H9 (cell line): Measurements from ENCODE around the gene UBASH3A. TPM values are rescaled to one million over a fixed set of nuclear protein-coding genes. Genes with fewer than 3 reads are reported as not detected.
A peak's percentile ranks its signal among the peaks of the same experiment; 100 is the strongest.

ENCODE experiments used
- DNase-seq: peaks from one replicate; pipeline ENCODE4 v3.0.0-alpha.2; 2017
- H2AFZ ChIP-seq: one replicate; pipeline ENCODE4 v1.6.1; 2013; ENCODE audit warnings: mild to moderate bottlenecking, low read length, control low read depth, moderate library complexity
- H2AK5ac ChIP-seq: 2 replicates; pipeline ENCODE4 v1.6.1; 2013; ENCODE audit warnings: low read length, control low read depth, mixed read lengths; ENCODE audit not compliant: insufficient read length
- H2BK120ac ChIP-seq: one replicate; pipeline ENCODE4 v1.6.1; 2013; ENCODE audit warnings: low read depth, mild to moderate bottlenecking, low read length, control low read depth, inconsistent platforms; ENCODE audit not compliant: poor library complexity, severe bottlenecking
- H2BK12ac ChIP-seq: 2 replicates; pipeline ENCODE4 v1.6.1; 2013; ENCODE audit warnings: low read length, control low read depth, mixed read lengths, low read depth; ENCODE audit not compliant: insufficient read length
- H2BK15ac ChIP-seq: 2 replicates; pipeline ENCODE4 v1.6.1; 2013; ENCODE audit warnings: low read depth, low read length, control low read depth
- H2BK20ac ChIP-seq: one replicate; pipeline ENCODE4 v1.6.1; 2013; ENCODE audit warnings: low read depth, mild to moderate bottlenecking, low read length, control low read depth, inconsistent platforms; ENCODE audit not compliant: poor library complexity, severe bottlenecking
- H2BK5ac ChIP-seq: 2 replicates; pipeline ENCODE4 v1.6.1; 2013; ENCODE audit warnings: low read length, control low read depth, mixed read lengths; ENCODE audit not compliant: insufficient read length
- H3K14ac ChIP-seq: 2 replicates; pipeline ENCODE4 v1.6.1; 2013; ENCODE audit warnings: low read length, control low read depth; ENCODE audit not compliant: insufficient read depth
- H3K18ac ChIP-seq: 2 replicates; pipeline ENCODE4 v1.6.1; 2013; ENCODE audit warnings: low read depth, mild to moderate bottlenecking, mixed read lengths, low read length, control low read depth; ENCODE audit not compliant: insufficient read length
- H3K23ac ChIP-seq: 2 replicates; pipeline ENCODE4 v1.6.1; 2013; ENCODE audit warnings: low read length, control low read depth, mixed read lengths, low read depth; ENCODE audit not compliant: insufficient read length
- H3K23me2 ChIP-seq: 2 replicates; pipeline ENCODE4 v1.6.1; 2013; ENCODE audit warnings: low read depth, mild to moderate bottlenecking, mixed read lengths, low read length, control low read depth; ENCODE audit not compliant: insufficient read length, poor library complexity, severe bottlenecking
- H3K27ac ChIP-seq: 2 replicates; pipeline ENCODE4 v1.5.1; 2013; ENCODE audit warnings: low read length, control low read depth, mixed read lengths, low read depth; ENCODE audit not compliant: insufficient read length
- H3K27me3 ChIP-seq: 2 replicates; pipeline ENCODE4 v1.6.1; 2013; ENCODE audit warnings: low read length, control low read depth, inconsistent platforms; ENCODE audit not compliant: insufficient read depth
- H3K4ac ChIP-seq: 2 replicates; pipeline ENCODE4 v1.6.1; 2013; ENCODE audit warnings: low read depth, mild to moderate bottlenecking, control low read depth, inconsistent platforms, low read length, moderate library complexity
- H3K4me1 ChIP-seq: 2 replicates; pipeline ENCODE4 v1.6.1; 2013; ENCODE audit warnings: low read length, control low read depth, inconsistent platforms; ENCODE audit not compliant: insufficient read depth
- H3K4me2 ChIP-seq: 2 replicates; pipeline ENCODE4 v1.6.1; 2013; ENCODE audit warnings: low read length, control low read depth, mixed read lengths; ENCODE audit not compliant: insufficient read length, insufficient read depth
- H3K56ac ChIP-seq: 2 replicates; pipeline ENCODE4 v1.6.1; 2013; ENCODE audit warnings: low read depth, mild to moderate bottlenecking, mixed read lengths, low read length, control low read depth; ENCODE audit not compliant: insufficient read length
- H3K79me1 ChIP-seq: 2 replicates; pipeline ENCODE4 v1.6.1; 2013; ENCODE audit warnings: low read depth, mild to moderate bottlenecking, moderate library complexity, low read length, control low read depth, inconsistent platforms; ENCODE audit not compliant: insufficient read depth, poor library complexity, severe bottlenecking
- H3K79me2 ChIP-seq: 2 replicates; pipeline ENCODE4 v1.6.1; 2013; ENCODE audit warnings: low read length, control low read depth, inconsistent platforms; ENCODE audit not compliant: insufficient read depth
- H3K9ac ChIP-seq: 2 replicates; pipeline ENCODE4 v1.6.1; 2013; ENCODE audit warnings: low read length, control low read depth, mixed read lengths; ENCODE audit not compliant: insufficient read length; ENCODE audit errors: extremely low read depth
- H3K9me3 ChIP-seq: one replicate; pipeline ENCODE4 v1.6.1; 2013; ENCODE audit warnings: low read depth, low read length, inconsistent platforms; ENCODE audit not compliant: control insufficient read depth
- H3T11ph ChIP-seq: one replicate; pipeline ENCODE4 v1.6.1; 2013; ENCODE audit warnings: mild to moderate bottlenecking, low read length, control low read depth, inconsistent platforms
- H4K20me1 ChIP-seq: one replicate; pipeline ENCODE4 v1.6.1; 2013; ENCODE audit not compliant: control insufficient read depth, insufficient read length, insufficient read depth
- H4K5ac ChIP-seq: 2 replicates; pipeline ENCODE4 v1.6.1; 2013; ENCODE audit warnings: low read depth, mild to moderate bottlenecking, mixed read lengths, low read length, control low read depth; ENCODE audit not compliant: insufficient read length
- H4K8ac ChIP-seq: replicated peaks from 2 replicates; pipeline ENCODE4 v1.6.1; 2013; ENCODE audit warnings: low read length, control low read depth, mixed read lengths, low read depth; ENCODE audit not compliant: insufficient read length
- H4K91ac ChIP-seq: 2 replicates; pipeline ENCODE4 v1.6.1; 2013; ENCODE audit warnings: low read depth, mild to moderate bottlenecking, moderate library complexity, mixed read lengths, low read length, control low read depth; ENCODE audit not compliant: insufficient read length
- H3K27ac Mint-ChIP-seq, 3 experiments: 2 replicates in 2 of 3; 3 replicates in 1 of 3; pipeline ENCODE4 v1.8.0; 2020 to 2021; ENCODE audit warnings: mixed read lengths in 3 of 3, mild to moderate bottlenecking in 1 of 3, moderate library complexity in 1 of 3
- H3K27me3 Mint-ChIP-seq: 2 replicates; pipeline ENCODE4 v1.8.0; 2021; ENCODE audit warnings: low read depth, mild to moderate bottlenecking, moderate library complexity, mixed read lengths
- H3K36me3 Mint-ChIP-seq, 3 experiments: 2 replicates in 2 of 3; 3 replicates in 1 of 3; pipeline ENCODE4 v1.8.0; 2020 to 2021; ENCODE audit warnings: low read depth in 3 of 3, mixed read lengths in 3 of 3; ENCODE audit not compliant: insufficient read depth in 1 of 3
- H3K4me1 Mint-ChIP-seq, 2 experiments: 2 replicates each; pipeline ENCODE4 v1.8.0; 2020; ENCODE audit warnings: mixed read lengths in 2 of 2
- H3K4me3 Mint-ChIP-seq, 2 experiments: 2 replicates in 1 of 2; 3 replicates in 1 of 2; pipeline ENCODE4 v1.8.0; 2020 to 2021; ENCODE audit warnings: mild to moderate bottlenecking in 2 of 2, mixed read lengths in 2 of 2, moderate library complexity in 1 of 2
- H3K9me3 Mint-ChIP-seq, 2 experiments: 2 replicates in 1 of 2; 3 replicates in 1 of 2; pipeline ENCODE4 v1.8.0; 2020; ENCODE audit warnings: mild to moderate bottlenecking in 2 of 2, mixed read lengths in 2 of 2, moderate library complexity in 1 of 2
- WGBS: extraction: QIAGEN DNeasy Blood & Tissue Kit; methylation state at CpG from one replicate; pipeline ENCODE4 v1.1.7; 2013; ENCODE audit warnings: missing lambda C conversion rate, low lambda C conversion rate, mixed read lengths; ENCODE audit not compliant: insufficient read length; ENCODE audit errors: extremely low coverage; 5-methylcytosine and 5-hydroxymethylcytosine counted together
- total RNA-seq: library from RNA; stranded (reverse); gene quantifications from 2 replicates; pipeline ENCODE4 v1.2.1, GENCODE V29; 2021
- TF ChIP-seq, protein P1 (sequence below): fragments of 200-600 bp; sonication (generic); conservative IDR thresholded peaks from 3 replicates; pipeline ENCODE4 v1.8.0; 2021; ENCODE audit warnings: antibody characterized with exemption, mild to moderate bottlenecking

UBASH3A gene
- total RNA-seq, 1 experiment from 2014 or later = not detected

GRCh38 chr21:42421018-42421793, 17.5 kb downstream of the UBASH3A start:
- Histone ChIP-seq H3T11ph (no peak overlapping the region), H3K9ac (no peak overlapping the region), H3K79me1 (no peaks in the 10 kb centered on the region), H3K23me2 (no peaks in the 10 kb centered on the region), H3K4me2 (no peak overlapping the region), H3K18ac (no peak overlapping the region), H2AK5ac (no peak overlapping the region), H2AFZ (no peak overlapping the region), H3K79me2 (no peaks in the 10 kb centered on the region), H2BK20ac (no peak overlapping the region), H3K27me3 (no peaks in the 10 kb centered on the region), H3K4me1 (no peaks in the 10 kb centered on the region), H2BK120ac (no peak overlapping the region), H4K8ac (no peak overlapping the region), H4K20me1 (no peaks in the 10 kb centered on the region), H3K27ac (no peak overlapping the region), H4K91ac (no peak overlapping the region), H4K5ac (no peak overlapping the region), H2BK5ac (peak overlapping the region; percentile 47), H3K14ac (no peak overlapping the region), H2BK12ac (no peak overlapping the region), H3K23ac (no peak overlapping the region), H2BK15ac (no peak overlapping the region), H3K56ac (no peak overlapping the region), H3K9me3 (no peaks in the 10 kb centered on the region), H3K4ac (no peak overlapping the region)
- H3K36me3 Mint-ChIP-seq = no peaks in the 10 kb centered on the region
- peaks cover under 1 to 2% of the 10 kb centered on the region in 2 experiments; a peak in 1 of 4 replicates for H3K4me1 Mint-ChIP-seq
- no peak overlapping the region for H3K27ac Mint-ChIP-seq
- H3K27me3 Mint-ChIP-seq = peaks cover 38% of the 10 kb centered on the region
- TF ChIP-seq, protein P1, sequence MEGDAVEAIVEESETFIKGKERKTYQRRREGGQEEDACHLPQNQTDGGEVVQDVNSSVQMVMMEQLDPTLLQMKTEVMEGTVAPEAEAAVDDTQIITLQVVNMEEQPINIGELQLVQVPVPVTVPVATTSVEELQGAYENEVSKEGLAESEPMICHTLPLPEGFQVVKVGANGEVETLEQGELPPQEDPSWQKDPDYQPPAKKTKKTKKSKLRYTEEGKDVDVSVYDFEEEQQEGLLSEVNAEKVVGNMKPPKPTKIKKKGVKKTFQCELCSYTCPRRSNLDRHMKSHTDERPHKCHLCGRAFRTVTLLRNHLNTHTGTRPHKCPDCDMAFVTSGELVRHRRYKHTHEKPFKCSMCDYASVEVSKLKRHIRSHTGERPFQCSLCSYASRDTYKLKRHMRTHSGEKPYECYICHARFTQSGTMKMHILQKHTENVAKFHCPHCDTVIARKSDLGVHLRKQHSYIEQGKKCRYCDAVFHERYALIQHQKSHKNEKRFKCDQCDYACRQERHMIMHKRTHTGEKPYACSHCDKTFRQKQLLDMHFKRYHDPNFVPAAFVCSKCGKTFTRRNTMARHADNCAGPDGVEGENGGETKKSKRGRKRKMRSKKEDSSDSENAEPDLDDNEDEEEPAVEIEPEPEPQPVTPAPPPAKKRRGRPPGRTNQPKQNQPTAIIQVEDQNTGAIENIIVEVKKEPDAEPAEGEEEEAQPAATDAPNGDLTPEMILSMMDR = no peak
- WGBS = no CpG with 5 or more reads among the region's 3 CpGs
- DNase-seq = no peak
- no peak overlapping the region for H3K4me3 Mint-ChIP-seq
- H3K9me3 Mint-ChIP-seq = no peaks in the 10 kb centered on the region; a peak in 2 of 5 replicates
